HG03378 (cell line): Measurements from ENCODE around the gene TBC1D14.

Experiments used
- ATAC-seq: cut with Tn5 transposase; IDR thresholded peaks from one replicate; pipeline ENCODE4 v1.9.1; 2021; ENCODE audit warnings: mild to moderate bottlenecking, moderate library complexity; ENCODE audit not compliant: unreplicated experiment

TBC1D14 gene

DNA sequence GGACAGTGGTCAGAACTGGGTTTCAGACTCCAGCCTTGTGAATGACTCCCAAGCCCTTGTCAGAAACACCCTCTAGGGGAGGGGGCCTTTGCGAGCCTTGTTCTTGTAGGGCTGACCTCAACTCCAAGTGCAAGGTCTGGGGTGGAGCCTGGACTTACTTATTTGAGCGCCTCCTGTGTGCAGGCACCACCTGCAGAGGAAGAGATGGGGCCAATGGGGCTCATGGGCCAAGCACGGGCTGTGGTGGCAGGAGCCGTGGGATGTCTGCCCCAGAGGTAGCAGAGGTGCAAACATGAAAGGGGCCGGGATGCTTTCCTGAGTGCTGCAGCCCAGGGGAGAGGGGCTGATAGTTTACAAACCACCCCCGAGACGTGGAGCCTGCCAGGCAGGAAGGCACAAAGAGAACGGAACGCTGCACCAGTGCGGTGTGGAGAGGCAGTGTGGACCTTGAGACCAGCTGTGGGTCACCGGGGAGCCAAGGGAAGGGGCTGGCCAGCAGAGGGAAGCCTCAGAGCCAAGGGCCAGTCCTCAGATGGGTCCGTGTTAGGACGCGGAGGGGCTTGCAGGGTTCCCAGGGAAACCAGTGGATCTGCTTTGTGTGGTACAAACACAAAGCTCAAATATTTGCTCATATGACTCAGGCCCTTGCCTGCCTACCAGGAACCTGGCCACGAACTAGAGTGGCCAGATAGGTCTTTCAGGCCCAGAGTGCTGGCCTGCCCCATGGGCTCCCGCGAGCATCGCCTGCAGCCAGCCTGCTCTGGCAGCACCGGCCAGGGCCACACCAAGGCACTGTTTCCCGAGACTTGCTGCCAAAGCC is 124.8 kb downstream of the TBC1D14 start:
- ATAC-seq: no peak

DNA sequence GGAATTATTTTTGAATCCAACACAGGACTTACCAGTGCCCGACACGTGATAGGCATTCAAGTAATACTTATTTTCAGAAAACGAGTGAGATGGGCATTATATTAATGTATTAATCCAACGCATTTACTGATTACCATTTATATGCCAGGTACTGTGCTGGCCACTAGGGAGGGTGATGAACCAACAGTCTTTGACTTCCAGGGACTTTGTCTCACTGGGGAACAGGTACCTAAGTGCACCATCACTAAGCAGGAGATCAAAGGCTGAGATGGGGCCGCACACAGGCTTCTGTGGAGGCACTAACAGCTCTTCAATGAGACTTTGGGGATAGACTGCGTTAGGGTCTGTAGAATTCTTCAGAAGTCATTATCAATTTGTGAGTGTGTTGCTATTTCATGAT is 127.8 kb downstream of the TBC1D14 start:
- ATAC-seq: no peak

DNA sequence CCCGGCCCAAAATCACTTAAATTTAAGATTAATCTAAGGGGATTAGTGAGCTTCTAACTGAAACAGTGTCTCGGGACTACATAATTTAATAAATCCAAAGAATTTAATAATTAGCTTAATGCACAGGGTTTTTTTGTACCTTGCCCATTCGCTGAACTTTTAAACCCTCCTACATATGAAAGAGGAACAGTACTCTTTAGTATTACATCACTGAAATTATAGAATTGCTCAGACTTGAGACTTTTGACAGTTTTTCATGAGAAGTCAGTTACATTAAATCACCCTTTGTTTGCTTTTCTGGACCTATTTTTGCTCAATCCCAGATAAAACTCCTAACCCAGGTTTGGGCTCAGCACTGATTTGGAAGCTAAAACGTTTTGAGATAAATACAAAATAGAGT is 131.1 kb downstream of the TBC1D14 start:
- no peak for ATAC-seq

DNA sequence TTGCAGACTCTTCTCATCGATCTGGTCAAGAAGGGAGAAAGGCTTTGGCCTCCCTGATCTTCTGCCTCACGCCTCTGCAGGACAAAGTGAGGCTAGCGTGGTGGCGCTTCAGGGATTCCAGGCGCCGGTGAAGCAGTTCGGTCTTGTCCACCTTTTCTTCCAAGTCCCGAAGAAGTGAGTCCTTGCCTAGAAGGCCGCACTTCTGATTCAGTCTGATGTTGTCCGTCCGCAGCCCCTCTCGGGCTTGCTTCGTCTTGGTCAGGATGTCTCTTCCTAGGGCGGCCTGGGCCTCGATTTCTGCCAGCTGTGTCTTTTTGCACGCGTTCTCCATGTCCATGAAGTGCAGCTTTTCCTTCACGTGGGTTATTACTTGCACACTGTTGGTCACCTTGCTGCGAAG is 131.6 kb downstream of the TBC1D14 start:
- no peak for ATAC-seq

DNA sequence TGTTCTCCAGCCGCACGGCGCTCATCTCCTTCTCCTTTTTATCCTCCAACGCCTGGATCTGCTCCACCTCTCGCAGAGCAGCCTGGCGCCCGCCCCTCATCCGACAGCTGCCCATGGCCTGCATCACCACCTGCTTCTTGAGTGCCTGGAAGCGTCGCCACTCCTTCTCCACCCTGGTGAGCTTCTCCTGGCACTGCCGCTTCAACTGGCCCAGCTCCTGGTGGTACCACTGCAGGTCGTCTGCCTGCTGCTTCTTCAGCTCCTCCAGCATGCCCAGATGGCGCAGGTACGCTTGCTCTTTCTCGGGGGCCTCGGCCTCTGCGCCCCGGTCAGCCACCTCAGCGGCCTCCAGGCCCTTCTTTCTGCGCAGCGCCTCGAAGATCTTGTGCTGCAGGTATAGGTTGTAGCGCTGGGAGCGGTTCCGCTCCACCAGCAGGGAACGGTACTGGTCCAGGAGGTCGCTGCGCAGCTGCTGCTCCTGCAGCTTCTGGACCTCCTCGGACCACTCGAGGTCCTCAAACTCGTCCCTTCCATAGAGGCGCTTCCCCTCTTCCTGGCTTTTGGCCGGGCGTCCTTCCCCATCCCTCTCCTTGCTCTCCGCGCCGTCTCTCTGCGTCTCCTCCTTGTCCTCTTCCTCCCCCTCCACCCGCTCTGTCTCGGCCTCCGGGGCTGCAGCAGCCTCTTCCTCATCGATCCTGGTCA is 132.3 kb downstream of the TBC1D14 start:
- no peak for ATAC-seq

DNA sequence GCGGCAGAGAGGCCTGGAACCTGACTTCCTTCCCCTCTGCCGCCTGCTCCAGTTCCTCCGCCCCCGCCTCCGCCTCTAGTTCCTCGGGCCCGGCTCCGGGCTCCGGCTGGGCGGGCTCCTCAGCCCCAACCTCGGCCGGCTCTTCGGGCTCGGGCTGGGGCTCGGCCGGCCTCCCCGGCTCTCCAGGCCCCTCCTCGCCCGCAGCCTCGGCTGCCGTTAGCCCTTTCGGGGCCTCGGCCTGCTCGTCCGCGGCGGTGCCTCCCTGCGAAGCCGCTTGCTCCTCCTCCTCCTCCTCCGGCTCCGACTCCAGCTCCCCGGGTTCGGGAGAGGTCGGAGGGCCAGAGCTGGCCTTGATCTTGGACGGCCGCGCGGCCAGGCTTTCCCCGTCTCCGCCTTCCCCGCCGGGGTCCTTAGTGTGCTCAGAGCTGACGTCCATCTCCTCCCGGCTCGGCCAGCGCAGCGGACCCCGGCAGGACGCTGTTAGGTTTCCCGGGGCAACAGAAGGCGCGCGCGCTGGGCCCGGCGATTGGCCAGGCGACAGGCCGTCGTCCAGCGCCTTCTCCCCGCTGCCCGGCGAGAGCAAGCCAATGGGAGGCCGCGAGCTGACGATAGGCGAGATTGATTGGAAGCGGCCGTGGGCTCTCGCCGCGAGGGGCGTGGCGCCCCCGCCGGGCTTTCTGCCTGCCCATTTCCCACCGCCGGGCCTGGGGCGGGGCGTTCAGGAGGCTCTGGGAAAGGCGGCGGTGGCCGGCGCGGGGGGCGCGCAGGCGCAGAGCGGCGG is 133.1 kb downstream of the TBC1D14 start:
- peak; percentile 66 for ATAC-seq

DNA sequence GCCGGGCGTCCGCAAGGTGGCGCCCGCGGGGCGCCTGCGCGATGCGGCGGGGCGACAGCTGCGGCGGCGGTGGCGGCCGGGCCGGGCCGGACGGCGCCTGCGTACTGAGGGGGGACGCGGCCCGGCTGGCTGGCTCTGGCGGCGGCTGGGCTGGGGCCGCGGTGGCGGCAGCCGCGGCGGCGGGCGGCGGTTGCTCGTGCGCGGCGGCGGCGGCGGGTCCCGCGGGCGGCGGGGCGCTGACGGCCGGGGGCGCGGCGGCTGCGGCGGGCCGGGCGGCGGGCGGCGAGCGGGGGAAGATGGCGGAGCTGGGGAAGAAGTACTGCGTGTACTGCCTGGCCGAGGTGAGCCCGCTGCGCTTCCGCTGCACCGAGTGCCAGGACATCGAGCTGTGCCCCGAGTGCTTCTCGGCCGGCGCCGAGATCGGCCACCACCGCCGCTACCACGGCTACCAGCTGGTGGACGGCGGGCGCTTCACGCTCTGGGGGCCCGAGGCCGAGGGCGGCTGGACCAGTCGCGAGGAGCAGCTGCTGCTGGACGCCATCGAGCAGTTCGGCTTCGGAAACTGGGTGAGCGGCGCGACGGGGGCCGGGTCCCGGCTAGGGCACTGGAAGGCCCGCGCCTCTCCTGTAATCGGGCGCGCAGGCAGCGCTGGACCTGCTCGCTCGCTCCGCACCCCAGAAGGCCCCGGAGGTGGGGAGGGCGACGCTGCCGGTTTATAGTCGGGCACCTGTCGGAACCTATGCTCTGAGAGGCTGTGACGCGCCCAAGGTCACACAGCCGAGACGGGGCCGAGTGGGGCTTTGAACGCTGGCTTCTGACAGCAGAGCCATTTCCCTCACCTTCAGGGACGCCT is 133.9 kb downstream of the TBC1D14 start, which contains the start of gene TADA2B:
TADA2B (plus strand) TSS at position 89 of the 853 bp plus-strand sequence; CDS start at position 297, 208 bp downstream.
- ATAC-seq: no peak

DNA sequence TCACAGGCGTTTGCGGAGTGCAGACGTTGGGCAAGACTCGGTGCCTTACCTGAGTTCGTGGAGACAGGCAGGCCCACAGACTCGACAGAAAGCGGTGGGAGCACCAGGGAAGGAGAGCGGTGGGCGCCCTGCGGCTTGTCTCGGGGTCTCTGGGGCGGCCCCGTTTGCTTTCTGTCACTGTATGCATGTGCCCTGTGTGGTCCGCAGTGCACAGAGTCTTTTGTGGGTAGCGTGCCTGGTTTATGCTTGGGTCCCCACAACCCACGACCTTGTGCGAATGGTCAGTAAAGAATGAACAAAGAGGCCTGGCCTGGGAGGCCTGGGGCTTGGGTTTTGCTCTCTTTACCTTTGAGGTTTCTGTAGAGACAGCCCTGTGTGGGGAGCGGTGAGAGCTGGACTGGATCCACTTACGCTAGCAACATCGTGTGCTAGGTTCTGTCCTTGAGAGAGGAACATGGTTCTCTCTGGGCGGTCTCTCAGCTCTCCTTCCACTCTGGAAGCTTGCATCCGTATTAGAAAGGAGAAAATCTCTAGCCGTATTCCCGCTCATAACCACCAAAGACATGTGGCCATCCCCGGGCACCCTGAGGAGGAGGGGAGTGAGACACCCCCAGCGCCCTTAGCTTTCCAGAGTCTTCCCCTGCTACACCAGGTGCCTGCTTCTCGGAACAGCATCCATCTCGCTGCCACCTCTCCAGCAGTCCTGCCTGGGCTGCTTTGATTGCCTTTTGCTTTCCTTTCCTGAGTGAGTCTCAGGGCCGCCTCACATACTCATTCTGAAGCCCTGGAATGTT is 134.7 kb downstream of the TBC1D14 start:
- no peak for ATAC-seq

DNA sequence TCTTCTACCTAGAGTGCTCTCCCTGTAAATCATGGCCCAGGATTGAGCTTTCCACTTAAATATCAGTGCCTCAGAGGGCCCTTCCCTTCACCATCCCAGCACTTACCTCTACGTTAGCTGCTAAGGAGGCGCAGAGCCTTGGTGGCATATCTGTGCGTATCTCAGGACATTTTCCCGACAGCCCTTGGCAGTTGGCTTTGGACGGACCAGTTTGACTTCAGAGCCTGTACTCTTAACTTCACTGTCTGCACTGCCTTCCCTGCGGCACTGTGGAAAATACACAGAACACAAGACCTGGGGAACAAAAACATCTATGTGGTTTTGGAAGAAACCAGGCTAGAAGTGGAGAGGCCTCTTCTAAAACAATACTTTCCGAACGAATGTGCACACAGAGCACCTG is 135.9 kb downstream of the TBC1D14 start:
- ATAC-seq: no peak

DNA sequence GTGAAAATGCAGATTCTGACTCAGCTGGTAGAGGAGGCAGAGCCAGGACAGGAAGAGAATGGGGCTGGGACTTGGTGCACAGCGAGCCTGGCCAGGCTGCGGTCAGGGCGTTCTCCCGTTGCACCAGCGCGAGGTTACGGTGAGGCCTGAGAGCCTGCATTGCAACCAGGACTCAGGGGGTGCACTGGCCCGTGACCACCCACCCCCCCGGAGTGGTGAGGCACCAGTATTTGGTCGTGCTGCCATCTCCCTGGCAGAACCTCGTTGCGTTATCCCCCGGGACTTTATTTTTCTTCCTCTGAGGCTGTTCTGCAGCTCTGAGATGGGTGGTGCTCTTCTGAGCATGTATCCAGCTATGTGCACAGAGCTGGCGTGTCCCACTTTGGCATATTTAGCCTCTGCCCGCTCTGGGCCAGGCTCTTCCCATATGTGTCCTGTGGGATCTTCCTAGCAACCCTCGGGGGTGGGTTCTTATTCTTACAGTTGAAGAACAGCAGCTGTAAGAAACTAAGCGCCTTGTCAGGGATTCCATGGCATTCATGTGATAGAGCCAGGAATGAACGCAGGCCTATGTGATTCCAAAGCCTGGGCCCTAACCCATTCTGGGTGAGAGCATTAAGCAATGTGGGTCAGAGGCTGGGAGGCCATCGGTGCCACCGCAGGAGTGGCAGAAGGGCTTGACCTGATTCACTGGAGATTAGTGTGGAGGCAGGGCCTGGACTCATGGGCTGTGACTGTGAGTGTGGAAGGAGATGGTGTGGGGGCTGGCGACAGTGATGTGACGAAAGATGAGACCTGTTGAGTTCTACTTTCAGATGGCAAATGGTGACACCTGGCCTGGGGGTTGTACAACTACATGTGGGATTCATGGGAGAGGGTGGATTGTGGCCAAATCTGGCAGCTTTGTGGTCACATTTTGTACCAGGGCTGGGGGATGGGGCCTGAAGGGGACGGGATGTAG is 136.6 kb downstream of the TBC1D14 start:
- no peak for ATAC-seq

DNA sequence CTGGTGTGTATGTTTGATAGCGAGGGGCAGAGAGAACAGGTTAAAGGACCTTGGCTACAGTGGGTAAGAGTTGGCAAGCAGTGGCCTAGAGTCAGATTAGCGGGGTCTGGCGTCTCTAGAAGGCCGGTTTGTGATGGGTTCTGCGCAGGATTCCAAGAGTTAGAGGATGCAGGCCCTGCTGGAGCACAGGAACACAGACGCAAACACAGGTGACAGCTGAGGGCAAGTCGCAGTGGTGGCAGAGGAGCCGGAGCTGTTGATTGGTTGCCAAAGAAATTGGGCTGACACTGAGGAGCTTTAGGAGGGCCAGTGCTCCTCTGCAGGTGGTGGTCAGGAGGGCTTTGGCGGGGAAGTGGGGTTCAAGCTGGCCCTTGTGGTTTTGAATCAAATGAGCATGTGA is 137.3 kb downstream of the TBC1D14 start:
- ATAC-seq: no peak

DNA sequence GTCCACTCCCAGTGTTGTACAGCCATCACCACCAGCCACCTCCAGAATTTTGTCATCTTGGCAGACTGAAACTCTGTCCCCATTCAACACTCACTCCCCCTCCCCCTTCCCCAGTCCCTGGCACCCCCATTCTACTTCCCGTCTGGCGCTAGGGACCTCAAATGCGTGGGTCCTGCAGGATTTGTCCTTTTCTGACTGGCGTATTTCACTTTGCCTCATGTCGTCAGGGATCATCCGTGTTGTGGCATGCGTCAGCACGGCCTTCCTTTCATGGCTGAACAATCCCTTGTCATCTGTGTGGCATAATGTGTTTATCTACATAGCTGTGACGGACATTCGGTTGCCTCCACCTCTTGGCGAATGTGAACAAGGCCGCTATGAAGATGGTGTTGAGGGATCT is 139.0 kb downstream of the TBC1D14 start:
- ATAC-seq: no peak

DNA sequence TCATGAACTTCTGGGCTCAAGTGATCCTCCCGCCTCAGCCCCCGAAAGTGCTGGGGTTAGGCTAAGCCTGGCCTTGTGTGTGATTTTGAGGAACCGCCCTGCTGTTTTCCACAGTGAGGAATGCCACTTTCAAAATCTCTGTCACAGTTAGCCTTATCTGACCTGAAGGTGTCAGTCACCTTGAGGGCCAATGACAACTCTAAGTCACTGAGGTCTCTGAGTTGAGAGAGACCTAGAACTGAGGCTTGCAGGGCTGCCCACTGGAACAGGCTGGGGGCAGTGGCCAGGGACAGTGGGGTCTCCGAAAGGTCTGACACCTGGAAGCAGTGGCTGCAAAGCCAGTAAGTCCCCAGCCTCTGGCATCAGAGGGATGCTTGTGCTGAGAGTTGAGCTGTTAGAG is 139.7 kb downstream of the TBC1D14 start:
- ATAC-seq: no peak

DNA sequence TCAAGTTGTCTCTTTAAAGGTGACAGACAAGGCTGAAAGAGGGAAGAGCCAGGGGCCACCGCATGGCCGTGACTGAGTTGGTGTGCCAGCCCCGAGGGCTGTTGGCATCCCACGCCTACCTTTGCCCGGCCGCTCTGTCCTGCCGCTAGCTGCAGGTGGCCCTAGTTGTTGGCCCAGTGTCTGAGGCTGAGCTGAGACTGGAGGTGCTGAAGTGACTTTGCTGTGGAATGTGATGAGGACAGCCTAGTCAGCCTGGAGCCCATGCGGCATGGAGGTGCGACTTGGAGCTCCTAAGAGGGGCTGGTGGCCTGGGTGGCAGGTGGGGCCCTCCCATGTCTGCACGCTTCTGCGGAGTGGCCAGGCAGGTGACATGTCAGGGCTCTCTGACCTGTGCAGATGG is 140.1 kb downstream of the TBC1D14 start:
- no peak for ATAC-seq

DNA sequence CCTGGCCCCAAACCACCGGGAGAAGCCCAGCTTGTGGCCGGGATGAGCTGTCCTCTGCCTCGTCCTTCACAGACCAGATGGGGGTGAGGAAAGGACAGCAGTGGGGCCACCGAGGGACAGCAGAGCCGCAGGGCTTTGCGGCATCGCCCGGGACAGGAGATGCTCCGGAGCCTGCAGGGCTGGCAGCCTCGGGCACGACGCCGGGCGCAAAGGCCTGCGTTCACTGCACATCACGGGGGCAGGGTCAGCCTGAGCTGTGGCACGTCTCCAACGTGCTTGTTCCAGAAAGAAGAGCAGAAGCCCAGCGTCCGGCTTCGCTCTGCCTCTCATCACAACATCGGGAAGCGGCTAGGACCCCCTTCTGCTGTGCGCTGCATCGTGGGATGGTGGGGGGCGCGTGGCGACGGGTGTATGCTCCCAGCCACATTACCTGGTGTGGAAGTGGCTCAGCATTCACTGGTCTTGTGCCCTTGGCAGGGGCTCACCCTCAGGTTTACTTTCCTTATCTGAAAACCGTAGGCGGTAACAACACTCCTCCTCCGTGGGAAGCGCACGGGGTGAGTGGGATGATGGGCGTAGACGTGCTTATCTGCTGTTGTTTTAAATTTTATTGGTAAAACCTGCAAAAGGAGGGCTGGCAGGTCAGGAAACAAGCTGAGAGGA is 141.0 kb downstream of the TBC1D14 start:
- no peak for ATAC-seq

DNA sequence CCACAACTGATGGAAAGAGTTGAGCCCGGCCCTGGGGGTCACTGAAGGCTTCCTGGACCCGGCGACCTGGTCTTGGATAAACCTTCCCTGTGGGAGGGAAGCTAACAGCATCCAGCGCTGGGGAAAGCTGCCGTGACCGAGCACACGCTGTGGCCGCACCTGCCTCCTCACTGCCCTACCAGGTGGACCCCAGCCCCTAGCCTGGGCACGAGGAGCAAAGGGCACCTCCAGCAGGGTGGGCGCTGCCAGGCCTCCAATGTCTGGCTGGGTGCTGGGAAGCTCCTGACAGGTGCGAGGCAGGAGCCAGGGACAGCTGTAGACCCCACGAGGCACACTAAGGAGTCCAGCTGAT is 141.5 kb downstream of the TBC1D14 start:
- no peak for ATAC-seq

DNA sequence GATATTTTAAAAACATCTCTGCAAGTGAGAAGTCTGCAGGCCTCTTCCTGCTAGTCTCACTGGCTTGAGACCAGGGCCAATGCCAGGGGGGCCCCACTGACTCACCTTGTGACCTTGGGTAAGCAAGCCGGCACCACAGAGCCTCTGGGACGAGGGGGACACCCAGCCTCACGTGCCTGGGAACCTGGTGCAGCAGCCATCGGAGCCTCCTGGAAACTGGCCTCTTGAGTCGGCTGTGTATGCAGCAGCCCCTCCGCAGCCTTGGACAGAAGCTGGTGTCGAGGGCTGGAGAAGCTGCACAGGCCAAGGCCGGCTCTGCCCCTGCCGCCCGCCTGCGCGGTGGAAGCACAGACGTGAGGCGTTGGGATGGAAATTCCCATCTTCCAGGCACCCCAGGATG is 142.3 kb downstream of the TBC1D14 start:
- no peak for ATAC-seq

DNA sequence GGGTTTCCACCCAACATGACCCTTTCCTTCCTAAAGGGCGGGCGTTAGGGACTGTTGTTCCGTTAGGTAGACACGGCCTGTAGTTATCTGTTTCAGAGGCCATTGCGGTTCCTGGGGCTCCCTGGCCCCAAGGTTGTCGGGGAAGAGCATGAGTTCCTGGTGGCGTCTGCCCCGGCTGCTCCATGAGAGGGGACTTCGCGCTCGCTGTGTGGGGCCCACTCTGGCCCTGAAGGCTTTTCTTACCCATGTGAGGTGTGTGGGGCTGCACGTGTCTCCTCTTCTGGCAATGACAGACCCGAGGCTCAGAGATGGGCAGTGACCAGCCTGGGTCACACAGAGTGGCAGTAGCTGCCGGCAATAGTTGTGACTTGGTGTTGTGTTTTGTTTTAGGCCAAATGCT is 142.7 kb downstream of the TBC1D14 start:
- ATAC-seq: no peak
